Breast epithelium (tissue), 4 donors: ENCODE data around the gene CHERP. TPM values are rescaled to one million over a fixed set of nuclear protein-coding genes. Genes with fewer than 3 reads are reported as not detected.

Source experiments
- DNase-seq, 2 donors: peaks; one replicate each; pipeline ENCODE4 v3.0.0-alpha.2; 2019; ENCODE audit warnings: low spot score in 2 of 2
- H3K27ac ChIP-seq, 2 donors: fragments of 200-600 bp; sonication (generic) in 1 of 2; one replicate each; pipeline ENCODE4 v1.5.1; 2016 to 2019; ENCODE audit warnings: mild to moderate bottlenecking in 1 of 2
- H3K27me3 ChIP-seq, 2 donors: fragments of 200-600 bp; sonication (generic) in 1 of 2; one replicate each; pipeline versions ENCODE4 v1.5.1 to v1.6.0; 2017 to 2019; ENCODE audit warnings: control low read depth in 1 of 2, mild to moderate bottlenecking in 1 of 2
- H3K36me3 ChIP-seq: fragments of 200-600 bp; one replicate; pipeline ENCODE4 v1.5.1; 2019
- H3K4me1 ChIP-seq, 2 donors: fragments of 200-600 bp; sonication (generic); one replicate each; pipeline ENCODE4 v1.5.1; 2016 to 2019; ENCODE audit warnings: control low read depth in 1 of 2
- H3K4me3 ChIP-seq, 3 donors: fragments of 200-600 bp; sonication (generic); 1 replicate in 2 of 3; 2 replicates in 1 of 3; pipeline ENCODE4 v1.5.1; 2016 to 2019; ENCODE audit warnings: mild to moderate bottlenecking in 3 of 3, moderate library complexity in 2 of 3
- H3K9me3 ChIP-seq, 2 donors: fragments of 200-600 bp; sonication (generic) in 1 of 2; one replicate each; pipeline ENCODE4 v1.5.1; 2016 to 2019; ENCODE audit warnings: control low read depth in 1 of 2
- POLR2A ChIP-seq: fragments of 450-650 bp; IDR thresholded peaks from one replicate; pipeline ENCODE4 v1.6.1; 2016; ENCODE audit warnings: antibody characterized with exemption, mild to moderate bottlenecking, moderate library complexity
- POLR2AphosphoS5 ChIP-seq, 3 donors: sonication (generic); formaldehyde crosslinking; IDR thresholded peaks; one replicate each; pipeline ENCODE4 v1.6.1; 2017; ENCODE audit warnings: antibody characterized with exemption in 3 of 3
- intact Hi-C: fragments of 100-400 bp; cut with DNase I; formaldehyde crosslinking; loops from one replicate; pipeline ENCODE4 v1.15.1; 2023; ENCODE audit warnings: low total_unique reads
- total RNA-seq, 3 donors: library from RNA; depleted of rRNA; stranded (reverse); fragments of >200 nt; gene quantifications; one replicate each; pipeline ENCODE4 v1.1.0, GENCODE V29; 2016
- TF ChIP-seq, protein P1 (sequence below), 3 donors: fragments of 450-650 bp; IDR thresholded peaks; one replicate each; pipeline ENCODE4 v1.5.1; 2016 to 2017; ENCODE audit warnings: antibody characterized with exemption in 3 of 3, mild to moderate bottlenecking in 3 of 3, moderate library complexity in 3 of 3

Gene CHERP
- total RNA-seq, 3 donors from 2014 or later = 6.7 to 9.2 (median 8.0) TPM

DNA sequence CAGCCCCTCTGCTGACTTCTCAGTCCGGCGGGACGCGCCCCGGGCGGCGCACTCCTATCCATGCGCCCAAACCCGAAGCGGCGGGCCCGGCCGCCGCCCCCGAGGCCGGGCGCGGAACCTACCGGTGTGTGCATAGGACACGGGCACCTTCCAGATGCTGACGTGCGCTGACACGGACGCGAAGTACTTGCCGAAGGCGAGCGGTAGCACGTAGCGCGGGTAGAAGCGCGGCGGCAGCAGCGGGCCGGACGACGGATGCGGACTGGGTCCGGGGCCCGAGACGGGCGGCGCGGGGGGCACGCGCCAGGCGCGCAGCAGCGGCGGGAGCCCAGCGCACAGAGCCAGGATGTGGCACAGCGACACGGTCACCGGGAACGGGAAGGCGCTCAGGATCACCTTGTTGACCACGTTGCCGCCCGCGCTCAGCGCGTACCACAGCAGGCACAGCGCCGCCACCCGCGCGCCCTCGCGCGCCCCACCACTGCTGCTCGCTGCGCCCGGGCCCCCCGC, 29.6 kb upstream of the CHERP start:
- H3K27ac ChIP-seq = peak overlapping the region; percentile 90 to 92
- TF ChIP-seq POLR2A (no peak), POLR2AphosphoS5 (IDR thresholded peaks at IDR 0.05) (no peak)
- TF ChIP-seq, protein P1, sequence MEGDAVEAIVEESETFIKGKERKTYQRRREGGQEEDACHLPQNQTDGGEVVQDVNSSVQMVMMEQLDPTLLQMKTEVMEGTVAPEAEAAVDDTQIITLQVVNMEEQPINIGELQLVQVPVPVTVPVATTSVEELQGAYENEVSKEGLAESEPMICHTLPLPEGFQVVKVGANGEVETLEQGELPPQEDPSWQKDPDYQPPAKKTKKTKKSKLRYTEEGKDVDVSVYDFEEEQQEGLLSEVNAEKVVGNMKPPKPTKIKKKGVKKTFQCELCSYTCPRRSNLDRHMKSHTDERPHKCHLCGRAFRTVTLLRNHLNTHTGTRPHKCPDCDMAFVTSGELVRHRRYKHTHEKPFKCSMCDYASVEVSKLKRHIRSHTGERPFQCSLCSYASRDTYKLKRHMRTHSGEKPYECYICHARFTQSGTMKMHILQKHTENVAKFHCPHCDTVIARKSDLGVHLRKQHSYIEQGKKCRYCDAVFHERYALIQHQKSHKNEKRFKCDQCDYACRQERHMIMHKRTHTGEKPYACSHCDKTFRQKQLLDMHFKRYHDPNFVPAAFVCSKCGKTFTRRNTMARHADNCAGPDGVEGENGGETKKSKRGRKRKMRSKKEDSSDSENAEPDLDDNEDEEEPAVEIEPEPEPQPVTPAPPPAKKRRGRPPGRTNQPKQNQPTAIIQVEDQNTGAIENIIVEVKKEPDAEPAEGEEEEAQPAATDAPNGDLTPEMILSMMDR (IDR thresholded peaks at IDR 0.05) = no peak
- intact Hi-C loops = loop anchor here (2.0 kb wide), 1 partner anchor 73 kb away; no protein-coding TSS in a partner anchor
- peaks cover 4 to 26% of the 10 kb centered on the region in 2 donors for H3K4me1 ChIP-seq
- H3K4me3 ChIP-seq = peak overlapping the region; percentile 80 to 94 (median 84)
- no peaks in the 10 kb centered on the region for H3K27me3 ChIP-seq
- DNase-seq = no peak
- no peaks in the 10 kb centered on the region for H3K9me3 ChIP-seq
- no peaks in the 10 kb centered on the region for H3K36me3 ChIP-seq

DNA sequence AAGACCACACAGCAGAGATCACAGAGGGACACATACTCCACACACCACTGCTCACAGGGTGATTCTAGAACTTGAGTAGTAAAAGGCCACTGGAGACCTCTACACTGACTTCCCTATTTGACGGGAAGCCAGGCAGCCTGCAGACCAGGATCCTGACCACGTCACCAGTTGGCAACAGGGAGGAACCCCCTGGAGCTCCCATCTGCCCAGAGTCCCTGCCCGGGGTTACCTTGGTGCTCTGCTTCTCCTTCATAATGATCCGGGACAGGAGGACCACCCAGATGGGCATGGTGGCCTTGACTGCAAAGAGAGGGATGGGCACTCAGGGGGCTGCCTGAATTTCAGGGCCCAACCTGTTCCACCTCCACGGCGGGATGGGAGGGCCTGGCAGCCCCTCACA, 29.0 kb upstream of the CHERP start:
- Histone ChIP-seq H3K4me1 (peaks cover 4 to 26% of the 10 kb centered on the region in 2 donors), H3K4me3 (peak overlapping the region; percentile 80 to 94 (median 84)), H3K27ac (peak overlapping the region; percentile 90 to 92), H3K9me3 (no peaks in the 10 kb centered on the region), H3K27me3 (no peaks in the 10 kb centered on the region), H3K36me3 (no peaks in the 10 kb centered on the region)
- TF ChIP-seq, protein P1 (IDR thresholded peaks at IDR 0.05) = no peak
- TF ChIP-seq POLR2A (no peak), POLR2AphosphoS5 (IDR thresholded peaks at IDR 0.05) (no peak)
- intact Hi-C loops = no loop called here
- no peak for DNase-seq

DNA sequence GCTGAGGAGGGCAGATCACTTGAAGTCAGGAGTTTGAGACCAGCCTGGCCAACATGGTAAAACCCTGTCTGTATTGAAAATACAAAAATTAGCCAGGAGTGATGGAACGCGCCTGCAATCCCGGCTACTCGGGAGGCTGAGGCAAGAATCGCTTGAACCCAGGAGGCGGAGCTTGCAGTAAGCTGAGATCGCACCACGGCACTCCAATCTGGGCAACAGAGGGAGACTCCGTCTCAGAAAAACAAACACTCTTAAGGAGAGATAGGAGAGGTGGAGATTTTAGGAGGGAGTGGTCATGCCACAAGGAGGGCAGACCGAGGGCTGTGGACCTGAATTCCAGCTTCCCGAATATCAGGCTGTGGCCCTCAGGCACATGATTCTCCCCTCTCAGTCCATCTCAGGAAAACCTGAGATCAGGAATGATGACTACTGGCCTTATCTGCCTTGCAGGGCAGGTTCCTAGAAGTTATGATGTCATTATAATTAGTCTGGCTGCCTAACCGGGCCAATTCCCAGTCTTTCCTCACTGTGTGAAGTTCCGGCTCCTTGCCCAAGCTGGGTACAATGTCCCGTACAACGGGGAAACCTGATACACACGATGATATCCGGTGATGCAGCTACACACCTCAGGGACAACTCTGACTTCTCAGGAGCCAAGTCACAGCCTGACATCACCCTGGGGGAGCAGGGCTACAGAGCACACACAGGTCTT, 27.5 kb upstream of the CHERP start:
- H3K4me1 ChIP-seq = peaks cover 4 to 26% of the 10 kb centered on the region in 2 donors
- TF ChIP-seq POLR2AphosphoS5 (IDR thresholded peaks at IDR 0.05) (no peak), POLR2A (no peak)
- TF ChIP-seq, protein P1 (IDR thresholded peaks at IDR 0.05) = no peak
- peak overlapping the region; percentile 63 to 79 for H3K27ac ChIP-seq
- intact Hi-C loops = no loop called here
- DNase-seq = no peak
- H3K9me3 ChIP-seq = no peaks in the 10 kb centered on the region
- H3K27me3 ChIP-seq = no peaks in the 10 kb centered on the region
- no peaks in the 10 kb centered on the region for H3K36me3 ChIP-seq
- H3K4me3 ChIP-seq = peak overlapping the region in 1 of 3 donors; percentile 29

DNA sequence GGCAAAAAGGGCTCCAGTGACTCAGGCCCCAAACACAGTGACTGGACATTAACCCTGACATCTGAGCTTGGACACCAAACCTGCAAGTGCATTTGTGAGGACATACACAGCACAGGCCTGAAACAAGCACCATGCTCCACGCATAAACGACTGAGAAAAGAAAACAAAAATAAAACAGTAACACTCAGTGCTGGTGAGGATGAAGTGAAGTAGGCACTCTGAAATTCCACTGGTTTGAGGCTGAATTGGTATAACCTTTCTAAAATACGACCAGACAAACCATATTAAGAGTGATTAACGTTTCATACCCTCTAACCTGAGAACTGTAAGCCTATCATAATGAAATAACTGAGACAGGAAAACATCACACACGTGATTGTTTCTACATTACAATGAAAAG, 24.5 kb upstream of the CHERP start:
- no peak for DNase-seq
- Histone ChIP-seq H3K27ac (peak overlapping the region in 1 of 2 donors; percentile 57), H3K36me3 (no peaks in the 10 kb centered on the region), H3K4me3 (no peak overlapping the region), H3K9me3 (no peaks in the 10 kb centered on the region), H3K4me1 (peaks cover 0 to 8% of the 10 kb centered on the region in 2 donors), H3K27me3 (no peaks in the 10 kb centered on the region)
- intact Hi-C loops = no loop called here
- TF ChIP-seq POLR2A = no peak
- TF ChIP-seq, protein P1 (IDR thresholded peaks at IDR 0.05) = no peak
- no peak for TF ChIP-seq POLR2AphosphoS5 (IDR thresholded peaks at IDR 0.05)

DNA sequence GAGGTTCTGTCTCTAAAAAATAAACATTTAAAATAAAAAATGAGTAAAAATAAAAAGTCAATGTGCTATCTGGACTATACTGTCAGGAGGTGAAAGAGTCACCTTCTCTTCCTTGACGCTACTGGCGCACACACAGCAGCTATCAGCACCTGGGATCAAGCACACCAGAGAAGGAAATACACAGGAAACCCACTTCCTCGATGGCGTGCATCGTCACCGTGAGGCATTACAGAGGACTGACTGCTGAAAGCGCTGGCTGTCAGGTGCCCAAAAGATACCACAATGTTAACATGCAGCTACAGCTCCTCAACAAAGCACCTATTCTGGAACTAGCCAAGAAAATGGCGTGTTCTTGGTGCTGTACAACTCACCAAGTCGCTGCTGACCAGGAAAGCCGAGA, 23.9 kb upstream of the CHERP start:
- H3K9me3 ChIP-seq = no peaks in the 10 kb centered on the region
- intact Hi-C loops = no loop called here
- H3K4me3 ChIP-seq = no peak overlapping the region
- peak in 1 of 2 donors; percentile 45 for DNase-seq
- TF ChIP-seq POLR2A (no peak), POLR2AphosphoS5 (IDR thresholded peaks at IDR 0.05) (peak in 1 of 3 donors; percentile 28)
- TF ChIP-seq, protein P1 (IDR thresholded peaks at IDR 0.05) = no peak
- H3K36me3 ChIP-seq = no peaks in the 10 kb centered on the region
- peaks cover 0 to 3% of the 10 kb centered on the region in 2 donors for H3K4me1 ChIP-seq
- H3K27me3 ChIP-seq = no peaks in the 10 kb centered on the region
- peak overlapping the region in 1 of 2 donors; percentile 57 for H3K27ac ChIP-seq
